Progenitor cell of endocrine pancreas (in vitro differentiated cells): Measurements from ENCODE around the gene TMEM88. TPM values are rescaled to one million over a fixed set of nuclear protein-coding genes. Genes with fewer than 3 reads are reported as not detected.
A peak's percentile ranks its signal among the peaks of the same experiment; 100 is the strongest.

Experiments
- DNase-seq: peaks from one replicate; pipeline ENCODE4 v3.0.0; 2021; ENCODE audit warnings: low spot score; ENCODE audit not compliant: unreplicated experiment
- H3K27ac Mint-ChIP-seq: 2 replicates; pipeline ENCODE4 v1.8.0; 2021; ENCODE audit warnings: mild to moderate bottlenecking, moderate library complexity, mixed read lengths
- H3K27me3 Mint-ChIP-seq: 2 replicates; pipeline ENCODE4 v1.8.0; 2021; ENCODE audit warnings: mixed read lengths
- H3K36me3 Mint-ChIP-seq: 2 replicates; pipeline ENCODE4 v1.8.0; 2022; ENCODE audit warnings: mixed read lengths; ENCODE audit not compliant: insufficient read depth
- H3K4me1 Mint-ChIP-seq: 2 replicates; pipeline ENCODE4 v1.8.0; 2021; ENCODE audit warnings: low read depth, mixed read lengths
- H3K4me3 Mint-ChIP-seq: 2 replicates; pipeline ENCODE4 v1.8.0; 2021; ENCODE audit warnings: low read depth, mild to moderate bottlenecking, moderate library complexity, mixed read lengths
- H3K9me3 Mint-ChIP-seq: 2 replicates; pipeline ENCODE4 v1.8.0; 2021; ENCODE audit warnings: low read depth, mixed read lengths
- total RNA-seq: library from RNA; stranded (reverse); gene quantifications from 2 replicates; pipeline ENCODE4 v1.2.1, GENCODE V29; 2021
- TF ChIP-seq, protein P1 (sequence below): fragments of 200-600 bp; sonication (generic); IDR thresholded peaks from one replicate; pipeline ENCODE4 v1.5.0; 2021; ENCODE audit warnings: antibody characterized with exemption, mild to moderate bottlenecking; ENCODE audit not compliant: unreplicated experiment

Gene TMEM88
- total RNA-seq, 1 donor from 2014 or later: 15.8 TPM

DNA sequence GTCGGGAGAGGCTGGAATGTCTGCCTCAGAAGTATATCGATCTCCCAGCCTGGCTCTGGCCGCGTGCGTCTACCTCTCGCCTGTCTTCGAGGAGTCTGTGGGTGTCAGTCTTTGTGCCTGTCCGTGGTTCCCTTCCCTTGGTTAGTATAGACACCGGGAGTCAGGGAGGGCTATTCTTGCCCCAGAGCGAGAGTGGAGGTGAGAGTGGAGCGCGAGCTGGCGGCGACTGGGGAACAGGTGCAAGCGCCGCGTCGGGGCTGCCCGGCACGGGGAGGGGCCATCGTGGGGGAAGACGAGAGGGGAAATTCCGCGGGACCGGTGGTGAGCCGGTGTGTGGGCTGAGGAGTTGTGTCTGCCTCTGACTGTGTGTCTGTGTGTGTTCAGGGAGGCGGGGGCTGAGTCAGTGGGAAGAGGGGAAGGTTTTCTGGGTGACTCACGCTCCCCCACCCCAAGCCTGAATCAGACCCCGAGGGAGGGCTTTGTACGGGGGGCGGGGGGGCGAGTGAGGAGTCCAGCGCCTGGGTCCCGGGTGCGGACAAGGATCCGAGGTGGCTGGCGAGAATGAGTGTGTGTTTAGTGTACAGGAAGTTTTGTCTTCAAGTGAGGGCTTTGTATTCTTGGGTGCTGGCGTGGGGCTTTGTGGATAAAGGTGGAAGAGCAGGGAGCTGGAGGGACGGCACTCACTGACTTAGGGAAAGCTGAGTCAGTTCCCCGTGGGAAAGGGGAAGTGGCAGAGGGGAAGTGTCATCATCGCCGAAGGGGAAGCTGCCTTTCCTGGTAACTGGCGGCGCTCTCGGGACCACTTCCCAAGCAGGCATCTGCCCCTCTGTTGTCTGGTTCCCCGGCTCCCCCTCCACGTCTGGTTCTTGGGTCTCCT is 12.2 kb upstream of the TMEM88 start:
- H3K4me3 Mint-ChIP-seq: peak overlapping the region; percentile 94
- peak overlapping the region; percentile 97 for H3K27ac Mint-ChIP-seq
- TF ChIP-seq, protein P1, sequence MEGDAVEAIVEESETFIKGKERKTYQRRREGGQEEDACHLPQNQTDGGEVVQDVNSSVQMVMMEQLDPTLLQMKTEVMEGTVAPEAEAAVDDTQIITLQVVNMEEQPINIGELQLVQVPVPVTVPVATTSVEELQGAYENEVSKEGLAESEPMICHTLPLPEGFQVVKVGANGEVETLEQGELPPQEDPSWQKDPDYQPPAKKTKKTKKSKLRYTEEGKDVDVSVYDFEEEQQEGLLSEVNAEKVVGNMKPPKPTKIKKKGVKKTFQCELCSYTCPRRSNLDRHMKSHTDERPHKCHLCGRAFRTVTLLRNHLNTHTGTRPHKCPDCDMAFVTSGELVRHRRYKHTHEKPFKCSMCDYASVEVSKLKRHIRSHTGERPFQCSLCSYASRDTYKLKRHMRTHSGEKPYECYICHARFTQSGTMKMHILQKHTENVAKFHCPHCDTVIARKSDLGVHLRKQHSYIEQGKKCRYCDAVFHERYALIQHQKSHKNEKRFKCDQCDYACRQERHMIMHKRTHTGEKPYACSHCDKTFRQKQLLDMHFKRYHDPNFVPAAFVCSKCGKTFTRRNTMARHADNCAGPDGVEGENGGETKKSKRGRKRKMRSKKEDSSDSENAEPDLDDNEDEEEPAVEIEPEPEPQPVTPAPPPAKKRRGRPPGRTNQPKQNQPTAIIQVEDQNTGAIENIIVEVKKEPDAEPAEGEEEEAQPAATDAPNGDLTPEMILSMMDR: no peak
- peaks cover 48% of the 10 kb centered on the region for H3K4me1 Mint-ChIP-seq
- no peaks in the 10 kb centered on the region for H3K27me3 Mint-ChIP-seq
- peaks cover 13% of the 10 kb centered on the region for H3K36me3 Mint-ChIP-seq
- H3K9me3 Mint-ChIP-seq: no peaks in the 10 kb centered on the region
- DNase-seq: no peak

DNA sequence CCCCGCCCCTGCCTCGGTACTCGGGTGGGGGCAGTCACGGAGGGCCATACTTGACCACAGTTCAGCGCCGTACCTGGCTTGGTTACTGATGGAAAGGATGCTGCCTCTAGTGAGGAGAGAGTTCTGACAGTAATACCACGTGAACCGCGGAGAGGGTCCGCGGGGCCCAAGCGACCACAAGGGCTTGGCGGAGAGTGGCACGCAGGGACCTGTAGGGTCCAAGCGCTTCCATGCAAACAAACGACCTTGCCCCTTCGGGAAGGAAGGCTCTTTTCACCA is 11.7 kb upstream of the TMEM88 start:
- Mint-ChIP-seq H3K27me3 (no peaks in the 10 kb centered on the region), H3K4me1 (peaks cover 47% of the 10 kb centered on the region), H3K27ac (peak overlapping the region; percentile 97), H3K9me3 (no peaks in the 10 kb centered on the region), H3K4me3 (peak overlapping the region; percentile 94), H3K36me3 (peaks cover 14% of the 10 kb centered on the region)
- TF ChIP-seq, protein P1: no peak
- no peak for DNase-seq

DNA sequence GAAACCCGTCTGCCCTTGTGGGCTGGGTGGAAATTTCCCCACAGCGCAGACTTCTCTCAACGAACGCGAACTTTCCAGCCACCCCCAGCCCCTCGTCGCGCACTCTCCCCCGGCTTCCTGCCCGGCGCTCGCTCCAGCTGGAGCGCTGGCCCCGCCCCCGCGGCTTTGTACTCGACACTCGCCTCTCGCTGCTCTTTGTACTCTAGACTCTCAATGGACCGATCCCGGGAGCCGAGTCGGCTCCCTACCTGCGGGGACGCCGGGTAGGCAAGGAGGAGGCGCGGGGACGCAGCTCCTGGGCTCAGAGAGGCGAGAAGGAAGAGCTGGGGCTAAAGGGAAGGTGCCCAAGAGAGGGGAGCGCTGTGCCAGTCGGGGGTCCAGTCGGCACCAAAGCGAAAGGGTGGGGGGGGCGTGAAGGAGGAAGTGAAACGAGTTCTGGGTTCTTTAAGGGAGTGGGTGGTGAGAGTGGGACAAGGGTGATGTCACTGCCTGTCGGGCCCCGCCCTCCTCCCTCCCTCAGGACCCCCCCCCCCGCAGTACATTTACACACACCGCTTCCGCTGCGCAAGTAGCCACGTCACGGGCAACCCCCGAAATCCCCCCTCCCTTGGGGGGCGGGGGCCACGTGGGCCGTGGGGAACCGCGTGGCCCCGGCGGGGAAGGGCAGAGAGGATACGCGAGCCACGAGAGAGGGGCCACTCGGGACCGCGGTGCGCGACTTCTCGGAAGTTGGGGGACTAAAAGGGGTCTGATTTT is 11.2 kb upstream of the TMEM88 start:
- H3K27me3 Mint-ChIP-seq: no peaks in the 10 kb centered on the region
- peak overlapping the region; percentile 97 for H3K27ac Mint-ChIP-seq
- peaks cover 15% of the 10 kb centered on the region for H3K36me3 Mint-ChIP-seq
- no peaks in the 10 kb centered on the region for H3K9me3 Mint-ChIP-seq
- DNase-seq: no peak
- TF ChIP-seq, protein P1: no peak
- H3K4me1 Mint-ChIP-seq: peaks cover 43% of the 10 kb centered on the region
- peak overlapping the region; percentile 94 for H3K4me3 Mint-ChIP-seq

DNA sequence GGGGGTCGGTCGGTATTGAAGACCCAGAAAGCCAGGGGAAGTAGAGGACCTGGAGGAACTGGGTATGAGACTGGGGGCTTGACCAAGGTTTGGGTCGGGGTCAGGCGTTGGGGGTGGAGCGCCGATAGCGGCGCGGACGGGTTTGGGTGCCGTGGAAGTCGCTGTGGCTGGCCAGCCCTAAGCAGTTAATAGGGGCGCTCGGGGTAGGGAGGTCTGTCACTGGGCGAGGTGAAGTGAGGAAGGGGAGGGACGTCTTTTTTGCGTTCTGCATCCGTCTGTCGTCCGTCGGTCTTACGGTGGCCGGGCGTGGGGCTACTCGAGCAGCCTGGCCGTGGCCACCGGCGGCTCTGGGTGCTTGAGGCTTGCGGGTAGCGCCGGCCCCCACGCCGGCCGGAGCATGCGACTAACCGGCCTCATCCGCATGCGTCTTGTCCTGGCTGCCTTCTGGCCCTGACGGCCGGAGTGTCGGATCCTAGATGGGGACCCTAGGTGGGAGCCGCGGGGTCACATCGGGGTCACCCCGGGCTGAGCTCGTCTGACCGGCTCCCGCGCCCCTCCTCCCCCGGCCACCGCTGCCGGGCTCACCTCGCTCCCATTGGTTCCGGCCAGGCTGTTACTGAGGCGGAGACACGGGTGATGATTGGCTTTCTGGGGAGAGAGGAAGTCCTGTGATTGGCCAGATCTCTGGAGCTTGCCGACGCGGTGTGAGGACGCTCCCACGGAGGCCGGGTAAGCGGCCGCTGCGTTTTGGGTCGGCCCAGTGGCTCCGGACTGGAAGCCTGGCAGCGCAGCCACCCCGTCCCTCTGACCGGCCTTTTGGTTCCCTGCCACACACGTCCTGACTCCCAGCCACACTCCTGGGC is 10.3 kb upstream of the TMEM88 start:
- H3K27ac Mint-ChIP-seq: peak overlapping the region; percentile 97
- peaks cover 35% of the 10 kb centered on the region for H3K4me1 Mint-ChIP-seq
- TF ChIP-seq, protein P1: no peak
- peaks cover 14% of the 10 kb centered on the region for H3K36me3 Mint-ChIP-seq
- peak; percentile 83 for DNase-seq
- H3K4me3 Mint-ChIP-seq: peak overlapping the region; percentile 94
- H3K9me3 Mint-ChIP-seq: no peaks in the 10 kb centered on the region
- no peaks in the 10 kb centered on the region for H3K27me3 Mint-ChIP-seq
